EH (cell line): ENCODE data around the gene ECM1.

Experiments
- DNase-seq: peaks from one replicate; pipeline ENCODE4 v3.0.0-alpha.2; 2015; ENCODE audit warnings: low read depth

The ECM1 gene

GRCh38 chr1:150545486-150546032 is 37.6 kb downstream of the ECM1 start:
- DNase-seq = no peak

GRCh38 chr1:150546294-150546937 is 38.5 kb downstream of the ECM1 start:
- no peak for DNase-seq

GRCh38 chr1:150548324-150548631 is 40.4 kb downstream of the ECM1 start:
- DNase-seq = no peak

GRCh38 chr1:150548632-150549495 is 41.0 kb downstream of the ECM1 start, which contains the start of gene ADAMTSL4:
TSS of gene ADAMTSL4 (plus strand) at chr1:150549408. CDS start at chr1:150552289, 2,881 bp downstream.
- peak; percentile 82 for DNase-seq

GRCh38 chr1:150549496-150550221 is 41.8 kb downstream of the ECM1 start:
- DNase-seq = peak; percentile 48

- DNase-seq = peak; percentile 75
Observed at GRCh38 chr1:150550222-150551050, 42.5 kb downstream of the ECM1 start.

- peak; percentile 59 for DNase-seq
Observed at GRCh38 chr1:150551051-150551783, 43.3 kb downstream of the ECM1 start.

- DNase-seq = no peak
Observed at GRCh38 chr1:150551784-150552127, 43.8 kb downstream of the ECM1 start.

- DNase-seq = peak; percentile 93
Observed at GRCh38 chr1:150552128-150552910, 44.4 kb downstream of the ECM1 start.

GRCh38 chr1:150552911-150553289 is 45.0 kb downstream of the ECM1 start:
- no peak for DNase-seq

GRCh38 chr1:150553392-150554085 is 45.6 kb downstream of the ECM1 start:
- no peak for DNase-seq

GRCh38 chr1:150554086-150554452 is 46.2 kb downstream of the ECM1 start:
- no peak for DNase-seq

GRCh38 chr1:150555198-150555970 is 47.5 kb downstream of the ECM1 start:
- no peak for DNase-seq

GRCh38 chr1:150555971-150556865 is 48.3 kb downstream of the ECM1 start:
- DNase-seq = no peak

GRCh38 chr1:150557065-150557600 is 49.2 kb downstream of the ECM1 start:
- no peak for DNase-seq

- no peak for DNase-seq
Observed at GRCh38 chr1:150557813-150558212, 49.9 kb downstream of the ECM1 start.

- no peak for DNase-seq
Observed at GRCh38 chr1:150558303-150558704, 50.4 kb downstream of the ECM1 start.
